DOHH2 (cell line): ENCODE measurements around the gene SHISAL1.

Experiments used
- EZH2phosphoT487 ChIP-seq: fragments of 200-600 bp; sonication (generic); IDR thresholded peaks from 2 replicates; pipeline ENCODE4 v1.6.1; 2017; ENCODE audit warnings: borderline replicate concordance, mild to moderate bottlenecking, antibody characterized with exemption, low read length, moderate library complexity, mixed read lengths
- TF ChIP-seq, protein P1 (sequence below): fragments of 200-600 bp; sonication (generic); IDR thresholded peaks from one replicate; pipeline ENCODE4 v1.5.1; 2014; ENCODE audit warnings: antibody characterized with exemption, mild to moderate bottlenecking, low read depth, low read length; ENCODE audit not compliant: poor library complexity, severe bottlenecking

GRCh38 chr22:44331881-44332714 is 19.3 kb upstream of the SHISAL1 start:
- TF ChIP-seq, protein P1, sequence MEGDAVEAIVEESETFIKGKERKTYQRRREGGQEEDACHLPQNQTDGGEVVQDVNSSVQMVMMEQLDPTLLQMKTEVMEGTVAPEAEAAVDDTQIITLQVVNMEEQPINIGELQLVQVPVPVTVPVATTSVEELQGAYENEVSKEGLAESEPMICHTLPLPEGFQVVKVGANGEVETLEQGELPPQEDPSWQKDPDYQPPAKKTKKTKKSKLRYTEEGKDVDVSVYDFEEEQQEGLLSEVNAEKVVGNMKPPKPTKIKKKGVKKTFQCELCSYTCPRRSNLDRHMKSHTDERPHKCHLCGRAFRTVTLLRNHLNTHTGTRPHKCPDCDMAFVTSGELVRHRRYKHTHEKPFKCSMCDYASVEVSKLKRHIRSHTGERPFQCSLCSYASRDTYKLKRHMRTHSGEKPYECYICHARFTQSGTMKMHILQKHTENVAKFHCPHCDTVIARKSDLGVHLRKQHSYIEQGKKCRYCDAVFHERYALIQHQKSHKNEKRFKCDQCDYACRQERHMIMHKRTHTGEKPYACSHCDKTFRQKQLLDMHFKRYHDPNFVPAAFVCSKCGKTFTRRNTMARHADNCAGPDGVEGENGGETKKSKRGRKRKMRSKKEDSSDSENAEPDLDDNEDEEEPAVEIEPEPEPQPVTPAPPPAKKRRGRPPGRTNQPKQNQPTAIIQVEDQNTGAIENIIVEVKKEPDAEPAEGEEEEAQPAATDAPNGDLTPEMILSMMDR, result no peak
- no peak for TF ChIP-seq EZH2phosphoT487
